K562 (cell line): ENCODE data around the gene IL31. TPM values are rescaled to one million over a fixed set of nuclear protein-coding genes. Genes with fewer than 3 reads are reported as not detected.

Experiments
- ATAC-seq: fragments of 200-7000 bp; cut with Tn5 transposase; 3 replicates; pipeline ENCODE4 v1.9.1; 2020; ENCODE audit warnings: moderate library complexity
- BruUV-seq: library from RNA; stranded (reverse); fragments of 400-500 nt; replicated peaks from 2 replicates; lab custom pipeline; 2021; lab: Mats Ljungman, UMichigan
- CTCF ChIA-PET: fragments of 300-600 bp; formaldehyde crosslinking; extraction: SDS; loops from one replicate; lab custom pipeline; 2021; ENCODE audit warnings: low intra/inter-chr PET ratio; lab: Yijun Ruan, JAX
- POLR2A ChIA-PET: fragments of 300-600, 350-650 bp; sonication (Branson Sonifier 250); formaldehyde crosslinking; extraction: SDS; loops from one replicate; lab custom pipeline; 2021; ENCODE audit warnings: antibody characterized with exemption, inconsistent platforms; lab: Yijun Ruan, JAX
- DNase-seq, 4 experiments: peaks; one replicate each; pipeline versions ENCODE4 v3.0.0 to v3.0.0-alpha.2; 2011 to 2018; ENCODE audit warnings: low spot score in 3 of 4, mixed read lengths in 3 of 4; ENCODE audit errors: extremely low read depth in 1 of 4
- FAIRE-seq: peaks from 2 replicates; lab custom pipeline; 2011; peaks lifted over from hg19 to GRCh38; lab: Jason Lieb, UNC
- H2AFZ ChIP-seq: 2 replicates; pipeline ENCODE4 v1.6.0; 2011; ENCODE audit warnings: low read depth, low read length, control low read depth, inconsistent platforms
- H3K27ac ChIP-seq: fragments of 200-600 bp; 3 replicates; pipeline ENCODE4 v1.8.0; 2011; ENCODE audit warnings: low read depth, mild to moderate bottlenecking, control low read depth, inconsistent platforms, low read length, moderate library complexity, mixed read lengths; ENCODE audit errors: extremely low read depth
- H3K27me3 ChIP-seq, 2 experiments: fragments of 300-600 bp in 1 of 2; 2 replicates in 1 of 2; 3 replicates in 1 of 2; pipeline versions ENCODE4 v1.6.0 to v1.8.0; 2011; ENCODE audit warnings: inconsistent platforms in 2 of 2, low read length in 2 of 2, mild to moderate bottlenecking in 1 of 2, mixed read lengths in 1 of 2, moderate library complexity in 1 of 2; ENCODE audit not compliant: control insufficient read depth in 2 of 2, insufficient read depth in 2 of 2
- H3K36me3 ChIP-seq: fragments of 300-600 bp; 3 replicates; pipeline ENCODE4 v1.8.0; 2011; ENCODE audit warnings: mild to moderate bottlenecking, low read length, inconsistent platforms; ENCODE audit not compliant: control insufficient read depth, insufficient read depth
- H3K4me1 ChIP-seq, 2 experiments: fragments of 200-600 bp in 1 of 2; replicated peaks in 1 of 2; 2 replicates in 1 of 2; 3 replicates in 1 of 2; pipeline versions ENCODE4 v1.5.1 to v1.8.0; 2011; ENCODE audit warnings: inconsistent platforms in 2 of 2, low read length in 2 of 2, mild to moderate bottlenecking in 1 of 2, mixed read lengths in 1 of 2, moderate library complexity in 1 of 2; ENCODE audit not compliant: control insufficient read depth in 2 of 2, insufficient read depth in 2 of 2
- H3K4me2 ChIP-seq: 2 replicates; pipeline ENCODE4 v1.6.1; 2011; ENCODE audit warnings: low read length, control low read depth, inconsistent platforms, mixed read lengths; ENCODE audit not compliant: insufficient read depth
- H3K4me3 ChIP-seq: fragments of 200-600 bp; sonication (generic), shearing (Covaris generic); 2 replicates; pipeline ENCODE4 v1.5.1; 2016; ENCODE audit warnings: control low read depth, inconsistent platforms
- H3K79me2 ChIP-seq: fragments of 200-600 bp; 3 replicates; pipeline ENCODE4 v1.8.0; 2011; ENCODE audit warnings: low read length, inconsistent platforms; ENCODE audit not compliant: control insufficient read depth, insufficient read depth
- H3K9ac ChIP-seq, 2 experiments: 2 replicates each; pipeline versions ENCODE4 v1.6.0 to v1.6.1; 2011; ENCODE audit warnings: low read depth in 2 of 2, low read length in 2 of 2, control low read depth in 1 of 2, inconsistent platforms in 1 of 2, mild to moderate bottlenecking in 1 of 2, mixed read lengths in 1 of 2; ENCODE audit not compliant: insufficient read depth in 1 of 2
- H3K9me1 ChIP-seq: one replicate; pipeline ENCODE4 v1.6.0; 2011; ENCODE audit warnings: inconsistent platforms, mild to moderate bottlenecking, low read length, moderate library complexity; ENCODE audit not compliant: control insufficient read depth, insufficient read depth
- H3K9me3 ChIP-seq: replicated peaks from 2 replicates; pipeline ENCODE4 v1.5.1; 2011; ENCODE audit warnings: low read depth, low read length, inconsistent platforms; ENCODE audit not compliant: control insufficient read depth, insufficient read depth
- H4K20me1 ChIP-seq: replicated peaks from 2 replicates; pipeline ENCODE4 v1.6.1; 2011; ENCODE audit warnings: low read length, inconsistent platforms, mixed read lengths; ENCODE audit not compliant: control insufficient read depth, insufficient read depth
- NFIC ChIP-seq: fragments of 450-650 bp; IDR thresholded peaks from 2 replicates; pipeline ENCODE4 v1.6.1; 2017; ENCODE audit warnings: mild to moderate bottlenecking, inconsistent platforms
- POLR2G ChIP-seq: fragments of 200-400 bp; formaldehyde crosslinking; IDR thresholded peaks from 2 replicates; pipeline ENCODE4 v1.6.1; 2017; ENCODE audit warnings: low read depth, mild to moderate bottlenecking, antibody characterized with exemption, low read length, moderate library complexity
- PPARD ChIP-seq: fragments of 250-450 bp; sonication (Bioruptor Pico); IDR thresholded peaks from 2 replicates; pipeline ENCODE4 v1.8.0; 2022; ENCODE audit warnings: inconsistent platforms, mild to moderate bottlenecking, moderate library complexity
- RBM22 ChIP-seq: fragments of 200-400 bp; formaldehyde crosslinking; IDR thresholded peaks from 2 replicates; pipeline ENCODE4 v1.6.1; 2018; ENCODE audit warnings: low read length, low read depth; ENCODE audit not compliant: poor library complexity, severe bottlenecking
- WGBS: fragments of 100-300 bp; shearing (Covaris generic); methylation state at CpG from one replicate; pipeline ENCODE4 v1.1.6; 2016; ENCODE audit warnings: low coverage, mixed read lengths; ENCODE audit not compliant: insufficient coverage; ENCODE audit errors: missing lambda C conversion rate; 5-methylcytosine and 5-hydroxymethylcytosine counted together
- in situ Hi-C: fragments of 300-500 bp; cut with MboI; formaldehyde crosslinking; loops from 4 replicates; pipeline ENCODE4 v1.15.0; 2018; ENCODE audit warnings: inconsistent platforms, mixed read lengths
- intact Hi-C: fragments of 100-400 bp; cut with micrococcal nuclease; formaldehyde crosslinking; loops from 2 replicates; pipeline ENCODE4 v1.14.2; 2022
- polyA plus RNA-seq, 8 experiments: library from polyadenylated mRNA; depleted of rRNA in 4 of 8; stranded (reverse) in 5 of 8; unstranded in 3 of 8; fragments of >200 nt; fragmentation: Nextera tagmentation in 2 of 8; fragmentation: Illumina TruSeq in 1 of 8; extraction: Ambion mirVana in 2 of 8; extraction: Trizol in 1 of 8; gene quantifications; 2 replicates each; pipeline versions ENCODE4 v1.2.1 to v1.2.3, GENCODE V29; 2011 to 2014; ENCODE audit warnings: inconsistent platforms in 1 of 8, missing spikeins in 1 of 8
- total RNA-seq, 7 experiments: library from RNA; depleted of rRNA in 6 of 7; stranded (reverse); fragments of >200 nt in 6 of 7; fragmentation: Illumina TruSeq in 2 of 7; extraction: Trizol in 2 of 7; gene quantifications; 2 replicates each; pipeline versions ENCODE4 v1.2.1 to v1.2.3, GENCODE V29; 2011 to 2021; ENCODE audit warnings: low replicate concordance in 1 of 7

Gene IL31
- total and polyA plus RNA-seq, 9 of the 15 experiments (the other 6 are each of a cell fraction or from before 2014, with no cell fraction given), result not detected

GRCh38 chr12:122141911-122142725 lies 31.9 kb downstream of the IL31 start:
- BruUV-seq, result no TSS peak
- Histone ChIP-seq H3K9ac (peak overlapping the region in 1 of 2 experiments; percentile 1; a peak in 1 of 4 replicates), H3K9me1 (peaks cover 9% of the 10 kb centered on the region), H3K27me3 (no peaks in the 10 kb centered on the region), H3K4me1 (peaks cover 0 to 34% of the 10 kb centered on the region in 2 experiments; a peak in 1 of 5 replicates), H3K27ac (no peak overlapping the region), H2AFZ (no peak overlapping the region), H3K4me3 (no peak overlapping the region), H3K9me3 (no peaks in the 10 kb centered on the region), H4K20me1 (peaks cover 39% of the 10 kb centered on the region), H3K36me3 (peaks cover 66% of the 10 kb centered on the region; the same call in 2 of the 3 replicates), H3K79me2 (no peaks in the 10 kb centered on the region), H3K4me2 (no peak overlapping the region)
- POLR2A ChIA-PET, result interaction anchor here (0.6 to 1.4 kb wide), 3 partner anchors 15 to 79 kb away, joined by 3 read pairs; no protein-coding TSS in a partner anchor
- CTCF ChIA-PET, result no interaction called here
- 87% methylated on average over 17 of the region's 21 CpGs for WGBS
- TF ChIP-seq PPARD (CRISPR knock-in tag) (no peak), NFIC (0 out of 2 replicates have a peak, but pooled peaks have one; percentile 22), RBM22 (peak; percentile 58), POLR2G (peak; percentile 49)
- in situ Hi-C loops (no loop called here), intact Hi-C loops (no loop called here)
- ATAC-seq, result no peak
- FAIRE-seq, result no peak
- no peak for DNase-seq
